ENCODE data around the gene CDC5L. TPM values are rescaled to one million over a fixed set of nuclear protein-coding genes. Genes with fewer than 3 reads are reported as not detected.

The CDC5L gene
- total RNA-seq, 1 donor from 2014 or later, result 18.3 TPM

DNA sequence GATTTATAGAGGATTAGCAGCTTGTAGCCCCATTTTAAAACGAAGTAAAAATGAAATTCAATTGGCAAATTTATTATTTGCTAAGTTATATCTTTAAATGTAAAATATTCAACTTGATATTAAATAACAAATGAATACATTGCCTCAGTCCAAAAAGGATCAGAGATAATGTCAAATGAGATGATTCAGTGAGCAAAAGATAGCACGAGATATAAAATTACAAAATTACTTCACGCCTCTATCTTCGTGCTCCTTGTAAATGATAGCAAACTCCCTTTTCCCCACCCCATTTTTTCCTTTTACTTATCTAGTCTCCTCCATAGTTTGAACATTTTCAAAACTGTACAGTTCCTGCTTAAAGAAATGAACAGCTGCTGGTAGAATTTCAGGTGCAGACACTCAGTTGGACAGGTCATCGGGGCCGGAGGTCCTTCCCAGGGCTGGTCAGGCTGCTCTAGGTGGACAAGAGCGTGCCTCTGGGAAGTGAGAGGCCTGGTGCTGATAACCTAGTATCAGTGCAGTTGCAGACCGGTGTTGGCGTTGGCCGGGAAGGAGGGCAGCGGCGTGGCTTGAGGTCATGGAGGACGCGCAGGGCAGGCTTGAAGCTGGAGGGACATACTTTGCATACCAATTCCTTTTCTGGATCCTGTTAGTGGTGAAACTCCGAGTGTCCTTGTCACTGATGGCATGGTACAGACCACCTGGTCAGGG lies 83.9 kb downstream of the CDC5L start:
- no peaks in the 10 kb centered on the region for H3K9me3 ChIP-seq
- peaks cover 7% of the 10 kb centered on the region for H3K4me1 ChIP-seq
- ATAC-seq (no peak), DNase-seq (no peak)
- no peaks in the 10 kb centered on the region for H3K27me3 ChIP-seq (ENCODE audit: low read depth)
- no peak overlapping the region for H3K4me3 ChIP-seq
- no peaks in the 10 kb centered on the region for H3K36me3 ChIP-seq
- intact Hi-C loops (cut with DNase I), result no loop called here
- no peak for TF ChIP-seq CTCF (IDR thresholded peaks at IDR 0.05)
- H3K27ac ChIP-seq, result no peak overlapping the region

- ATAC-seq (no peak), DNase-seq (no peak)
- no peak overlapping the region for H3K27ac ChIP-seq
- peaks cover 7% of the 10 kb centered on the region for H3K4me1 ChIP-seq
- H3K9me3 ChIP-seq, result no peaks in the 10 kb centered on the region
- no peak overlapping the region for H3K4me3 ChIP-seq
- intact Hi-C loops (cut with DNase I), result no loop called here
- no peak for TF ChIP-seq CTCF (IDR thresholded peaks at IDR 0.05)
- no peaks in the 10 kb centered on the region for H3K36me3 ChIP-seq
- H3K27me3 ChIP-seq (ENCODE audit: low read depth), result no peaks in the 10 kb centered on the region
These were observed 84.9 kb downstream of the CDC5L start for GRCh38 chr6:44472250-44472945.

- no peak for TF ChIP-seq CTCF (IDR thresholded peaks at IDR 0.05)
- ATAC-seq (no peak), DNase-seq (no peak)
- no peaks in the 10 kb centered on the region for H3K9me3 ChIP-seq
- no peaks in the 10 kb centered on the region for H3K27me3 ChIP-seq (ENCODE audit: low read depth)
- no peak overlapping the region for H3K27ac ChIP-seq
- peaks cover 7% of the 10 kb centered on the region for H3K4me1 ChIP-seq
- H3K4me3 ChIP-seq, result no peak overlapping the region
- H3K36me3 ChIP-seq, result no peaks in the 10 kb centered on the region
- intact Hi-C loops (cut with DNase I), result no loop called here
These were observed 86.1 kb downstream of the CDC5L start for GRCh38 chr6:44473393-44474189.

DNA sequence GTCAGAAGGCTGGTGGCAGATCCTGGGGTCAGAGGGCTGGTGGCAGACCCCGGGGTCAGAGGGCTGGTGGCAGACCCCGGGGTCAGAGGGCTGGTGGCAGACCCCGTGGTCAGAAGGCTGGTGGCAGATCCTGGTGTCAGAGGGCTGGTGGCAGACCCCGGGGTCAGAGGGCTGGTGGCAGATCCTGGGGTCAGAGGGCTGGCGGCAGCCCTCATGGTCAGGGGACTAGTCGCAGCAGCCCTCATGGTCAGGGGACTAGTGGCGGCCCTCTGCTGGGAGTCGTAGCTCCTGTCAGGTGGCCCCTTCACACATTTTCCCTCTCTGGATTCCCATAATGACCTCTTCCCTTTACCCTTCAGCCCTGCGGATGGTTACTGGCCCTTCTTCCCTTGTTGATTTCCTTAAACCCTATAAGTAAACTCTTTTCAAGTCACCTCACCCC lies 86.7 kb downstream of the CDC5L start:
- peaks cover 7% of the 10 kb centered on the region for H3K4me1 ChIP-seq
- no peaks in the 10 kb centered on the region for H3K36me3 ChIP-seq
- ATAC-seq (no peak), DNase-seq (no peak)
- no peaks in the 10 kb centered on the region for H3K9me3 ChIP-seq
- H3K4me3 ChIP-seq, result no peak overlapping the region
- TF ChIP-seq CTCF (IDR thresholded peaks at IDR 0.05), result no peak
- H3K27ac ChIP-seq, result no peak overlapping the region
- intact Hi-C loops (cut with DNase I), result no loop called here
- H3K27me3 ChIP-seq (ENCODE audit: low read depth), result no peaks in the 10 kb centered on the region

- no peaks in the 10 kb centered on the region for H3K36me3 ChIP-seq
- H3K4me3 ChIP-seq, result no peak overlapping the region
- H3K4me1 ChIP-seq, result peaks cover 7% of the 10 kb centered on the region
- TF ChIP-seq CTCF (IDR thresholded peaks at IDR 0.05), result no peak
- DNase-seq (no peak), ATAC-seq (no peak)
- intact Hi-C loops (cut with DNase I), result no loop called here
- no peaks in the 10 kb centered on the region for H3K27me3 ChIP-seq (ENCODE audit: low read depth)
- H3K9me3 ChIP-seq, result no peaks in the 10 kb centered on the region
- no peak overlapping the region for H3K27ac ChIP-seq
These were observed 87.1 kb downstream of the CDC5L start for GRCh38 chr6:44474643-44475042.

Measured in lower lobe of right lung (tissue), 2 donors.